ENCODE results near the gene BMP5.

- TF ChIP-seq POLR2A (IDR thresholded peaks at IDR 0.05): no peak
- TF ChIP-seq, protein P1, sequence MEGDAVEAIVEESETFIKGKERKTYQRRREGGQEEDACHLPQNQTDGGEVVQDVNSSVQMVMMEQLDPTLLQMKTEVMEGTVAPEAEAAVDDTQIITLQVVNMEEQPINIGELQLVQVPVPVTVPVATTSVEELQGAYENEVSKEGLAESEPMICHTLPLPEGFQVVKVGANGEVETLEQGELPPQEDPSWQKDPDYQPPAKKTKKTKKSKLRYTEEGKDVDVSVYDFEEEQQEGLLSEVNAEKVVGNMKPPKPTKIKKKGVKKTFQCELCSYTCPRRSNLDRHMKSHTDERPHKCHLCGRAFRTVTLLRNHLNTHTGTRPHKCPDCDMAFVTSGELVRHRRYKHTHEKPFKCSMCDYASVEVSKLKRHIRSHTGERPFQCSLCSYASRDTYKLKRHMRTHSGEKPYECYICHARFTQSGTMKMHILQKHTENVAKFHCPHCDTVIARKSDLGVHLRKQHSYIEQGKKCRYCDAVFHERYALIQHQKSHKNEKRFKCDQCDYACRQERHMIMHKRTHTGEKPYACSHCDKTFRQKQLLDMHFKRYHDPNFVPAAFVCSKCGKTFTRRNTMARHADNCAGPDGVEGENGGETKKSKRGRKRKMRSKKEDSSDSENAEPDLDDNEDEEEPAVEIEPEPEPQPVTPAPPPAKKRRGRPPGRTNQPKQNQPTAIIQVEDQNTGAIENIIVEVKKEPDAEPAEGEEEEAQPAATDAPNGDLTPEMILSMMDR (IDR thresholded peaks at IDR 0.05): no peak
These were observed 149.2 kb downstream of the BMP5 start for GRCh38 chr6:55726144-55726543.

Measured in ovary (tissue), 3 donors.